Trophoblast cell (in vitro differentiated cells and primary cell): ENCODE results near the gene TBC1D26.
"Not testable (repeated sequence)": the region's sequence is repeated elsewhere in the genome, so short reads cannot be mapped to it uniquely, and the experiment has no call there.

Source experiments
- DNase-seq, 2 donors: peaks; one replicate each; pipeline ENCODE4 v3.0.0-alpha.2; 2016
- H2AFZ ChIP-seq: 2 replicates; pipeline ENCODE4 v1.6.1; 2013; ENCODE audit warnings: low read length, moderate library complexity, mild to moderate bottlenecking; ENCODE audit not compliant: insufficient read depth, poor library complexity
- H2AK5ac ChIP-seq: 2 replicates; pipeline ENCODE4 v1.6.1; 2013; ENCODE audit warnings: mild to moderate bottlenecking, low read length
- H2BK120ac ChIP-seq: 2 replicates; pipeline ENCODE4 v1.6.1; 2013; ENCODE audit warnings: low read length, mild to moderate bottlenecking, moderate library complexity; ENCODE audit not compliant: insufficient read depth, poor library complexity
- H2BK12ac ChIP-seq: 2 replicates; pipeline ENCODE4 v1.6.1; 2013; ENCODE audit warnings: mild to moderate bottlenecking, low read length, moderate library complexity
- H2BK5ac ChIP-seq: 2 replicates; pipeline ENCODE4 v1.6.1; 2013; ENCODE audit warnings: low read length, low read depth, moderate library complexity, mild to moderate bottlenecking; ENCODE audit not compliant: poor library complexity
- H3K14ac ChIP-seq: 2 replicates; pipeline ENCODE4 v1.6.1; 2013; ENCODE audit warnings: mild to moderate bottlenecking, low read length
- H3K18ac ChIP-seq: 2 replicates; pipeline ENCODE4 v1.6.1; 2013; ENCODE audit warnings: mild to moderate bottlenecking, low read length
- H3K23ac ChIP-seq: 2 replicates; pipeline ENCODE4 v1.6.1; 2013; ENCODE audit warnings: low read length
- H3K27ac ChIP-seq: 2 replicates; pipeline ENCODE4 v1.5.1; 2013; ENCODE audit warnings: low read depth, mild to moderate bottlenecking, inconsistent platforms, low read length, moderate library complexity
- H3K27me3 ChIP-seq: 2 replicates; pipeline ENCODE4 v1.6.1; 2013; ENCODE audit warnings: inconsistent platforms, mild to moderate bottlenecking, low read length, moderate library complexity; ENCODE audit not compliant: insufficient read depth
- H3K36me3 ChIP-seq, 2 experiments: 1 replicate in 1 of 2; 2 replicates in 1 of 2; pipeline ENCODE4 v1.6.1; 2013; ENCODE audit warnings: low read length in 2 of 2, mild to moderate bottlenecking in 2 of 2, moderate library complexity in 1 of 2; ENCODE audit not compliant: insufficient read depth in 2 of 2, control insufficient read depth in 1 of 2
- H3K4ac ChIP-seq: 2 replicates; pipeline ENCODE4 v1.6.1; 2013; ENCODE audit warnings: low read depth, mild to moderate bottlenecking, low read length, moderate library complexity
- H3K4me1 ChIP-seq, 2 experiments: 1 replicate in 1 of 2; 2 replicates in 1 of 2; pipeline ENCODE4 v1.6.1; 2013; ENCODE audit warnings: low read length in 2 of 2, mild to moderate bottlenecking in 2 of 2, moderate library complexity in 1 of 2; ENCODE audit not compliant: insufficient read depth in 2 of 2, control insufficient read depth in 1 of 2
- H3K4me2 ChIP-seq: 2 replicates; pipeline ENCODE4 v1.6.1; 2013; ENCODE audit warnings: inconsistent platforms, mild to moderate bottlenecking, low read length, moderate library complexity
- H3K4me3 ChIP-seq: 2 replicates; pipeline ENCODE4 v1.5.1; 2013; ENCODE audit warnings: mild to moderate bottlenecking, low read depth, low read length, inconsistent platforms
- H3K79me1 ChIP-seq: one replicate; pipeline ENCODE4 v1.6.1; 2013; ENCODE audit warnings: low read length
- H3K79me2 ChIP-seq: 2 replicates; pipeline ENCODE4 v1.6.1; 2013; ENCODE audit warnings: low read length, mild to moderate bottlenecking; ENCODE audit not compliant: control insufficient read depth, insufficient read depth, poor library complexity
- H3K9ac ChIP-seq: 2 replicates; pipeline ENCODE4 v1.6.1; 2013; ENCODE audit warnings: mild to moderate bottlenecking, low read length
- H3K9me3 ChIP-seq: 2 replicates; pipeline ENCODE4 v1.6.1; 2013; ENCODE audit warnings: low read depth, mild to moderate bottlenecking, control low read depth, inconsistent platforms, low read length; ENCODE audit not compliant: insufficient read depth
- H4K12ac ChIP-seq: 2 replicates; pipeline ENCODE4 v1.6.1; 2013; ENCODE audit warnings: low read depth, mild to moderate bottlenecking, low read length, moderate library complexity
- H4K8ac ChIP-seq: 2 replicates; pipeline ENCODE4 v1.6.1; 2013; ENCODE audit warnings: low read depth, mild to moderate bottlenecking, low read length, moderate library complexity
- H4K91ac ChIP-seq: one replicate; pipeline ENCODE4 v1.6.1; 2013; ENCODE audit warnings: low read depth, mild to moderate bottlenecking, low read length, moderate library complexity
- WGBS: extraction: QIAGEN DNeasy Blood & Tissue Kit; methylation state at CpG from one replicate; pipeline ENCODE4 v1.1.7; 2013; ENCODE audit warnings: missing lambda C conversion rate; ENCODE audit not compliant: insufficient read length, insufficient coverage; ENCODE audit errors: extremely low coverage; 5-methylcytosine and 5-hydroxymethylcytosine counted together

TBC1D26 gene

DNA sequence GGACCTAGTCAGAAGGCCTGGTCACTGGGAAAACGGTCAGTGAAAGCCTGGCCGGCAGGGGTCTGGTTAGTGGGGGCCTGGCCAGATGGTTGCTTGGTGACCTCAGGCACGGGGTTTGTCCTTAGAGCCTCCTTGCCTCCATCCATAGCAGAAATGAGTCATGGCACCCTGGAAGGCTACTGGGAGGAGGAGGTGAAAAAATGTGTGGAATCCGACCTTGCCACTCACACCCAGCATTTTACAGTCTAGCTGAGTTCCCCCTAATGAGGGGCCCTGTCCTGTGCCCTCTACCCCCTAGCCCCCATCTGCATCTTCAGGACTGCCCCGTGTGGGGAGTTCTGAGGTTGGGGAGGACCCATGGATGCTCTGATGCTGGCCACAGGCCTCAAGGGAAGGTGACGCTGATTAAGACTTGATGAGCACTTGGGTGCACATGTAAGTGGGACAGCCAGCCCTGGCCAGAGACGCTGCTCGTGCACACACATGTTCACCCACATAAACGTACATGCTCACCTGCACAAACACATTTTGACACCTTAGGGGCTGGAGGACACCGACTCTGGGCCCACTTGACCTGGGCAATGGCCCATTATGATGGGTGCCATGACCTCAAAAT is 1.2 kb downstream of the TBC1D26 start:
- H2BK12ac ChIP-seq, H4K91ac ChIP-seq: not testable (repeated sequence)

DNA sequence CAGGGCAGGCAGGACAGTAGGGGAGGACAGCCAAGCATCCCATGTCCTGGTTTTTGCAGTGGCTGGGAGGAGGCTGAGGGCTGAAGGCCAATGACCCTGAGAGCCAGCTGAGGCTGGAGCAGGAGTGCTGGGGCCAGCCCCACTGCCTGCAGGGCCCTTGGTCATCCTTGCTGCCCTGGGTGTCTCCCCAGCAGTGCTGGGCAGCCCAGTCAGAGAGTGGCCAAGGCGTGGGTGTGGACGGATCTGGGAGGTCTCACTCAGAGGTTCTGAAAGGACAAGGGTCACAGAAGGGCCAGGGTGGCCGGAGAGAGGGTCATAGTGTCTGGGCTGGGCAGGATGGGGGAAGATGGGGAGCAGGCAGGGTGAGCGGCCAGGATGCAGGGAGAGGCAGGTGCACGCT is 4.5 kb downstream of the TBC1D26 start:
- not testable (repeated sequence) for H3K79me1 ChIP-seq, H3K23ac ChIP-seq, H3K36me3 ChIP-seq, H2AFZ ChIP-seq, H3K4me1 ChIP-seq, H2BK12ac ChIP-seq, H3K4me3 ChIP-seq, H3K14ac ChIP-seq, H4K8ac ChIP-seq, H3K9ac ChIP-seq, H2BK120ac ChIP-seq, DNase-seq, H2AK5ac ChIP-seq, H3K4me2 ChIP-seq, H3K4ac ChIP-seq, H3K27me3 ChIP-seq, H4K91ac ChIP-seq, H3K27ac ChIP-seq, H2BK5ac ChIP-seq, H3K9me3 ChIP-seq, H4K12ac ChIP-seq, H3K79me2 ChIP-seq, H3K18ac ChIP-seq
- WGBS = no CpG with 5 or more reads among the region's 5 CpGs

More for the DNA sequence above, 1.2 kb downstream of the TBC1D26 start:
- not testable (repeated sequence) for H4K8ac ChIP-seq, H3K36me3 ChIP-seq, H3K4me2 ChIP-seq, H3K27ac ChIP-seq, H2BK5ac ChIP-seq, H3K27me3 ChIP-seq, H2BK120ac ChIP-seq, H2AK5ac ChIP-seq, H3K79me2 ChIP-seq, H4K12ac ChIP-seq, H3K4ac ChIP-seq, H3K18ac ChIP-seq, H3K79me1 ChIP-seq, H3K4me3 ChIP-seq, H2AFZ ChIP-seq, H3K23ac ChIP-seq, H3K9ac ChIP-seq, H3K14ac ChIP-seq, H3K4me1 ChIP-seq, H3K9me3 ChIP-seq
- peak in 1 of 2 donors; percentile 51 for DNase-seq
- WGBS = no CpG with 5 or more reads among the region's 10 CpGs

DNA sequence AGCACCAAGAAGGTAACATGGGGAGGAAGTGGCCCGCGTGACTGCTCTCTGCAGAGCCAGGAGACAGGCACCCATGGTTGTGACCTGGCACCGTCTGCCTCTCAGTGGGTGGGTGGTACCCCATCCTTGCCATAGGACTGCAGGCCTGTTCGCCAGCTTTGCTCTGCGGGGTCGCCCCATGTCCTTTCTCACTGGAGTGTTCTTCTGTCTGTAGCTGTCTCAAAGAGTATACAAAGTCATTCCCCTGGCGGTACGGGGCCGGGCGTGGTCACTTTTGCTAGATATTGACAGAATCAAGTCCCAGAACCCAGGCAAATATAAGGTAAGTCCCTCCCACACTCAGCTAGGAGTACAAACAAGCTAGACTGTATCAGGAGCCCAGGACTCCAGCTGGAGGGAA is 6.0 kb downstream of the TBC1D26 start:
- no peak overlapping the region for H4K12ac ChIP-seq
- no peak overlapping the region for H2BK12ac ChIP-seq
- no peak overlapping the region for H3K4me2 ChIP-seq
- no peak overlapping the region for H3K14ac ChIP-seq
- no peak overlapping the region for H3K23ac ChIP-seq
- H2AFZ ChIP-seq = no peak overlapping the region
- no peaks in the 10 kb centered on the region for H3K27me3 ChIP-seq
- no peak overlapping the region for H4K91ac ChIP-seq
- no CpG with 5 or more reads among the region's 10 CpGs for WGBS
- no peaks in the 10 kb centered on the region for H3K79me2 ChIP-seq
- no peak overlapping the region for H2AK5ac ChIP-seq
- no peak overlapping the region for H4K8ac ChIP-seq
- no peaks in the 10 kb centered on the region for H3K79me1 ChIP-seq
- H3K36me3 ChIP-seq = no peaks in the 10 kb centered on the region
- H3K4me3 ChIP-seq = no peak overlapping the region
- no peaks in the 10 kb centered on the region for H3K9me3 ChIP-seq
- H3K27ac ChIP-seq = no peak overlapping the region
- no peak overlapping the region for H3K9ac ChIP-seq
- no peak for DNase-seq
- no peak overlapping the region for H2BK120ac ChIP-seq
- no peak overlapping the region for H2BK5ac ChIP-seq
- H3K4ac ChIP-seq = no peak overlapping the region
- H3K18ac ChIP-seq = no peak overlapping the region
- peaks cover 0 to 2% of the 10 kb centered on the region in 2 experiments for H3K4me1 ChIP-seq

DNA sequence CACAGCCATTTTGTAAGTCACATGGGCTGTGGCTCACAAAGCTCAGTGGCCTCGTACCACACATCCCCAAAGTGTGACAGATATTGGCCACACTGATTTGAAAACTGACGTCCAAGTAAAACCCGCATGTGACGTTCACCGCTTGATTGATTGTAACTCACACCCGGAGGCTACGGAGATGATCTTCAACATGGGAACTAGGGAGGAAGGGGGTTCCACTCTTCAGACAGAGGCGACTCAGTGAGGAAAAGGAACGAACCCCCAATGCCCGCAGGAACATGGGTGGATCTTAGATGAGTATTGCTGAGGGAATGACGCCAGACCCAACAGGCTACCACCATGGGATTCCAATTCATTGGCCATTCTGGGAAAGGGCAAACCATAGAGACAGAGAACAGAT is 7.2 kb downstream of the TBC1D26 start:
- not testable (repeated sequence) for H3K18ac ChIP-seq, H3K79me1 ChIP-seq, H3K4me1 ChIP-seq, H4K12ac ChIP-seq, H3K4me2 ChIP-seq, H3K79me2 ChIP-seq, H3K23ac ChIP-seq, H3K14ac ChIP-seq, H2BK5ac ChIP-seq, H3K27ac ChIP-seq, H4K8ac ChIP-seq, H3K27me3 ChIP-seq, H2AK5ac ChIP-seq, H3K9me3 ChIP-seq, H3K4ac ChIP-seq, H3K36me3 ChIP-seq, H2AFZ ChIP-seq, H2BK120ac ChIP-seq, H3K9ac ChIP-seq, H4K91ac ChIP-seq, H3K4me3 ChIP-seq, H2BK12ac ChIP-seq
- DNase-seq = peak; percentile 11 to 59
- WGBS = no CpG with 5 or more reads among the region's 11 CpGs
